HepG2 (cell line): ENCODE results near the gene ZDHHC21. TPM values are rescaled to one million over a fixed set of nuclear protein-coding genes. Genes with fewer than 3 reads are reported as not detected.

ENCODE experiments used
- ATAC-seq: fragments of 200-7000 bp; cut with Tn5 transposase; 3 replicates; pipeline ENCODE4 v1.9.1; 2020; ENCODE audit warnings: mild to moderate bottlenecking, moderate library complexity
- BruUV-seq: library from RNA; stranded (reverse); fragments of 400-500 nt; replicated peaks from 2 replicates; lab custom pipeline; 2021; lab: Mats Ljungman, UMichigan
- CTCF ChIA-PET: fragments of 300-600 bp; formaldehyde crosslinking; extraction: SDS; loops from one replicate; lab custom pipeline; 2021; ENCODE audit warnings: low total read pairs, inconsistent platforms, low intra/inter-chr PET ratio; lab: Yijun Ruan, JAX
- POLR2A ChIA-PET: fragments of 350-600 bp; sonication (Branson Sonifier 250); formaldehyde crosslinking; loops from one replicate; lab custom pipeline; 2020; ENCODE audit warnings: antibody characterized with exemption, inconsistent platforms; lab: Yijun Ruan, JAX
- DNase-seq: peaks from one replicate; pipeline ENCODE4 v3.0.0-alpha.2; 2015; ENCODE audit warnings: low spot score
- FAIRE-seq: peaks from 3 replicates; lab custom pipeline; 2011; peaks lifted over from hg19 to GRCh38; lab: Jason Lieb, UNC
- H2AFZ ChIP-seq: one replicate; pipeline ENCODE4 v1.6.1; 2011; ENCODE audit warnings: low read length, inconsistent platforms
- H3K27ac ChIP-seq: fragments of 300-600 bp; 3 replicates; pipeline ENCODE4 v1.8.0; 2011; ENCODE audit warnings: mixed run types, mild to moderate bottlenecking, mixed read lengths, low read length, inconsistent platforms; ENCODE audit not compliant: insufficient read depth; ENCODE audit errors: extremely low read length
- H3K27me3 ChIP-seq, 2 experiments: fragments of 200-600 bp in 1 of 2; 2 replicates in 1 of 2; 3 replicates in 1 of 2; pipeline versions ENCODE4 v1.6.0 to v1.8.0; 2011; ENCODE audit warnings: low read length in 2 of 2, mild to moderate bottlenecking in 2 of 2, moderate library complexity in 2 of 2, inconsistent platforms in 1 of 2; ENCODE audit not compliant: insufficient read depth in 2 of 2, control insufficient read depth in 1 of 2
- H3K36me3 ChIP-seq, 2 experiments: fragments of 200-600 bp in 1 of 2; replicated peaks in 1 of 2; 2 replicates in 1 of 2; 3 replicates in 1 of 2; pipeline versions ENCODE4 v1.5.1 to v1.8.0; 2011; ENCODE audit warnings: low read length in 2 of 2, inconsistent platforms in 1 of 2; ENCODE audit not compliant: insufficient read depth in 2 of 2, control insufficient read depth in 1 of 2
- H3K4me1 ChIP-seq: 2 replicates; pipeline ENCODE4 v1.5.1; 2012; ENCODE audit warnings: low read length, inconsistent platforms; ENCODE audit not compliant: insufficient read depth
- H3K4me2 ChIP-seq: 2 replicates; pipeline ENCODE4 v1.6.0; 2011; ENCODE audit warnings: low read depth, low read length, inconsistent platforms
- H3K4me3 ChIP-seq, 3 experiments: fragments of 200-600 bp in 1 of 3; sonication (generic), shearing (Covaris generic) in 1 of 3; replicated peaks in 1 of 3; 2 replicates each; pipeline ENCODE4 v1.5.1; 2011 to 2016; ENCODE audit warnings: low read length in 3 of 3, inconsistent platforms in 2 of 3, low read depth in 2 of 3, mild to moderate bottlenecking in 2 of 3, control low read depth in 1 of 3, mixed read lengths in 1 of 3; ENCODE audit not compliant: insufficient read depth in 1 of 3
- H3K79me2 ChIP-seq: one replicate; pipeline ENCODE4 v1.6.1; 2011; ENCODE audit warnings: low read length, inconsistent platforms; ENCODE audit not compliant: insufficient read depth
- H3K9ac ChIP-seq: 2 replicates; pipeline ENCODE4 v1.6.0; 2011; ENCODE audit warnings: mild to moderate bottlenecking, low read depth, low read length, inconsistent platforms; ENCODE audit not compliant: insufficient read depth
- H3K9me3 ChIP-seq: 2 replicates; pipeline ENCODE4 v1.5.1; 2012; ENCODE audit warnings: mild to moderate bottlenecking, low read length
- H4K20me1 ChIP-seq: 2 replicates; pipeline ENCODE4 v1.6.0; 2011; ENCODE audit warnings: inconsistent platforms, mild to moderate bottlenecking, low read length, moderate library complexity; ENCODE audit not compliant: insufficient read depth
- AHR ChIP-seq: IDR thresholded peaks from 2 replicates; pipeline ENCODE4 v1.6.1; 2018; ENCODE audit warnings: missing genetic modification reagents, missing compliant biosample characterization
- PCBP1 ChIP-seq: fragments of 200-400 bp; formaldehyde crosslinking; IDR thresholded peaks from 2 replicates; pipeline ENCODE4 v1.6.1; 2017; ENCODE audit warnings: mild to moderate bottlenecking, low read depth, low read length, borderline replicate concordance
- TCF12 ChIP-seq, 2 experiments: fragments of 450-650 bp in 1 of 2; sonication (generic) in 1 of 2; formaldehyde crosslinking in 1 of 2; IDR thresholded peaks; 2 replicates each; pipeline versions ENCODE4 v1.6.1 to v1.8.0; 2017 to 2022; ENCODE audit warnings: antibody characterized with exemption in 1 of 2, mild to moderate bottlenecking in 1 of 2, missing genetic modification reagents in 1 of 2, moderate library complexity in 1 of 2
- THAP11 ChIP-seq: IDR thresholded peaks from 2 replicates; pipeline ENCODE4 v1.6.1; 2016; ENCODE audit warnings: missing biosample characterization, missing genetic modification reagents
- YY1 ChIP-seq: IDR thresholded peaks from 2 replicates; pipeline ENCODE4 v1.6.1; 2011; ENCODE audit warnings: low read length, low read depth, moderate library complexity, mild to moderate bottlenecking; ENCODE audit not compliant: insufficient read depth, insufficient replicate concordance
- ZNF160 ChIP-seq: sonication (generic); formaldehyde crosslinking; IDR thresholded peaks from 2 replicates; pipeline ENCODE4 v1.8.0; 2022; ENCODE audit warnings: mild to moderate bottlenecking, inconsistent platforms, missing genetic modification reagents
- ZNF253 ChIP-seq: sonication (generic); formaldehyde crosslinking; IDR thresholded peaks from 2 replicates; pipeline ENCODE4 v1.8.0; 2022; ENCODE audit warnings: mild to moderate bottlenecking, missing genetic modification reagents, borderline replicate concordance
- ZNF329 ChIP-seq: sonication (generic); formaldehyde crosslinking; IDR thresholded peaks from 2 replicates; pipeline ENCODE4 v1.9.0; 2021; ENCODE audit warnings: low read depth, mild to moderate bottlenecking, missing genetic modification reagents
- WGBS: methylation state at CpG from one replicate; pipeline ENCODE4 v1.1.6; 2017; ENCODE audit warnings: low lambda C conversion rate; 5-methylcytosine and 5-hydroxymethylcytosine counted together
- in situ Hi-C: cut with HindIII; loops from 2 replicates; pipeline ENCODE4 v1.10.0; 2017; ENCODE audit warnings: low pct_unique_long_range_greater_than_20kb; ENCODE audit not compliant: extremely low pct_ligation_motif_present
- intact Hi-C: fragments of 100-400 bp; cut with micrococcal nuclease; formaldehyde crosslinking; loops from one replicate; pipeline ENCODE4 v1.10.0; 2022; ENCODE audit not compliant: unreplicated experiment
- polyA plus RNA-seq, 8 experiments: library from polyadenylated mRNA; depleted of rRNA in 3 of 8; stranded (reverse) in 7 of 8; unstranded in 1 of 8; fragments of >200 nt; fragmentation: Illumina TruSeq in 4 of 8; extraction: Trizol in 4 of 8; gene quantifications; 2 replicates each; pipeline versions ENCODE4 v1.2.1 to v1.2.3, GENCODE V29; 2011 to 2016; ENCODE audit warnings: low read depth in 4 of 8, missing spikeins in 1 of 8, mixed read lengths in 1 of 8; ENCODE audit not compliant: insufficient read depth in 1 of 8
- total RNA-seq, 5 experiments: library from RNA; depleted of rRNA; stranded (reverse); fragments of >200 nt; fragmentation: Illumina TruSeq; extraction: Trizol; gene quantifications; 2 replicates each; pipeline ENCODE4 v1.2.3, GENCODE V29; 2016; ENCODE audit warnings: low read depth in 1 of 5
- TF ChIP-seq, protein P1 (sequence below): fragments of 450-650 bp; IDR thresholded peaks from 2 replicates; pipeline ENCODE4 v1.6.1; 2016

ZDHHC21 gene
- total and polyA plus RNA-seq, 2 of the 13 experiments (the other 11 are each of a cell fraction or from before 2014, with no cell fraction given) = 2.4 to 3.7 TPM

GRCh38 chr9:14671377-14671776, 21.9 kb downstream of the ZDHHC21 start:
- no peak overlapping the region for H3K9ac ChIP-seq
- in situ Hi-C loops = no loop called here
- 94% methylated on average over 3 of the region's 3 CpGs for WGBS
- H3K4me1 ChIP-seq = no peaks in the 10 kb centered on the region
- H3K4me2 ChIP-seq = no peak overlapping the region
- H3K9me3 ChIP-seq = no peaks in the 10 kb centered on the region
- H3K27me3 ChIP-seq = no peaks in the 10 kb centered on the region
- H3K79me2 ChIP-seq = no peaks in the 10 kb centered on the region
- no peaks in the 10 kb centered on the region for H4K20me1 ChIP-seq
- ChIA-PET POLR2A (no interaction called here), CTCF (no interaction called here)
- DNase-seq = no peak
- no peak overlapping the region for H2AFZ ChIP-seq
- no peak overlapping the region for H3K27ac ChIP-seq
- no peak overlapping the region for H3K4me3 ChIP-seq
- no peak for TF ChIP-seq ZNF329 (CRISPR knock-in tag)
- TF ChIP-seq ZNF160 (CRISPR knock-in tag) = no peak
- TF ChIP-seq ZNF253 (CRISPR knock-in tag) = no peak
- TF ChIP-seq TCF12 (IDR thresholded peaks at IDR 0.05) = no peak
- no peak for TF ChIP-seq TCF12 (CRISPR knock-in tag; IDR thresholded peaks at IDR 0.05)
- no peak for TF ChIP-seq YY1
- no peak for TF ChIP-seq AHR (CRISPR knock-in tag)
- TF ChIP-seq, protein P1, sequence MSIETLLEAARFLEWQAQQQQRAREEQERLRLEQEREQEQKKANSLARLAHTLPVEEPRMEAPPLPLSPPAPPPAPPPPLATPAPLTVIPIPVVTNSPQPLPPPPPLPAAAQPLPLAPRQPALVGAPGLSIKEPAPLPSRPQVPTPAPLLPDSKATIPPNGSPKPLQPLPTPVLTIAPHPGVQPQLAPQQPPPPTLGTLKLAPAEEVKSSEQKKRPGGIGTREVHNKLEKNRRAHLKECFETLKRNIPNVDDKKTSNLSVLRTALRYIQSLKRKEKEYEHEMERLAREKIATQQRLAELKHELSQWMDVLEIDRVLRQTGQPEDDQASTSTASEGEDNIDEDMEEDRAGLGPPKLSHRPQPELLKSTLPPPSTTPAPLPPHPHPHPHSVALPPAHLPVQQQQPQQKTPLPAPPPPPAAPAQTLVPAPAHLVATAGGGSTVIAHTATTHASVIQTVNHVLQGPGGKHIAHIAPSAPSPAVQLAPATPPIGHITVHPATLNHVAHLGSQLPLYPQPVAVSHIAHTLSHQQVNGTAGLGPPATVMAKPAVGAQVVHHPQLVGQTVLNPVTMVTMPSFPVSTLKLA = no peak
- TF ChIP-seq THAP11 (CRISPR knock-in tag) = no peak
- no peak for TF ChIP-seq PCBP1
- TF ChIP-seq, all 625 proteins: peak for 0
- no TSS peak for BruUV-seq
- FAIRE-seq = no peak
- intact Hi-C loops = no loop called here
- H3K36me3 ChIP-seq = peaks cover 0 to 1% of the 10 kb centered on the region in 2 experiments; a peak in 2 of 5 replicates
- ATAC-seq = no peak
